GM19324 (cell line): Measurements from ENCODE around the gene FGF21.
"Not testable (repeated sequence)": the region's sequence is repeated elsewhere in the genome, so short reads cannot be mapped to it uniquely, and the experiment has no call there.

Experiments used
- ATAC-seq: cut with Tn5 transposase; IDR thresholded peaks from one replicate; pipeline ENCODE4 v1.9.1; 2021; ENCODE audit warnings: mild to moderate bottlenecking, moderate library complexity; ENCODE audit not compliant: unreplicated experiment, low FRiP score

FGF21 gene

DNA sequence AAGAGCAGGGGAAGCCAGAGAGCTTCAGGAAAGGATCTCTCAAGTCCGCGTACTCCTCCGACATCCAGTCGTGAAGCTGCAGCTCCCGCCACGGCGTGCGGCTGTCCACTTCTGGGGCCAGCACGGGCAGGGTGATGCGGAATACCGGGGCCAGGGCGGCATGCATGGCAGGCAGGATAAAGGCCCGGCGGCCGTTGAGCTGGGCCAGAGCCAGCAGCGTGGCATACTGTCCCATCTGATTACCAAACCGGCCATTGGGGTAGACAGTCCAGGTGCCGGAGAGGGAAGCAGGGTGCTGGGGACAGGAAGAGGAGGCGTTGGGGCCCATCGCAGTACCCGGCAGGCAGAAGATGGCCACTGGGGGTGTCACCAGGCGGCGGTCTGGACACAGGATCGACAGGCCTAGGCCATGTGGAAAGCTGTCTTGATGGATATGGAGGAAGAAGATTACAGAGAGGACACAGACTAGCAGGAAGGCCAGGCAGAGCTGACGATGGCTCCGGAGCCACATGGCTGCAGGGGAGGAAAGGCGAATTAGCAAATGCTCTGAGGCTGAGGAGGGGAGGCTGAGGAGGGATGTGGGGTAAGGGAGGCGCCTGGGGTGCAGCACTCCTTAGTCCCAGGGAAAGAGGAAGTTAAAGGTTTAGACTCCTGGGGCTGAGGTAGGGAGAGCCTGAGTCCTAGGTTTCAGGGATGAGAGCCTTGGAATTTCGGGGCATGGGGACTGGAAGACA, 4.4 kb upstream of the FGF21 start:
- no peak for ATAC-seq

DNA sequence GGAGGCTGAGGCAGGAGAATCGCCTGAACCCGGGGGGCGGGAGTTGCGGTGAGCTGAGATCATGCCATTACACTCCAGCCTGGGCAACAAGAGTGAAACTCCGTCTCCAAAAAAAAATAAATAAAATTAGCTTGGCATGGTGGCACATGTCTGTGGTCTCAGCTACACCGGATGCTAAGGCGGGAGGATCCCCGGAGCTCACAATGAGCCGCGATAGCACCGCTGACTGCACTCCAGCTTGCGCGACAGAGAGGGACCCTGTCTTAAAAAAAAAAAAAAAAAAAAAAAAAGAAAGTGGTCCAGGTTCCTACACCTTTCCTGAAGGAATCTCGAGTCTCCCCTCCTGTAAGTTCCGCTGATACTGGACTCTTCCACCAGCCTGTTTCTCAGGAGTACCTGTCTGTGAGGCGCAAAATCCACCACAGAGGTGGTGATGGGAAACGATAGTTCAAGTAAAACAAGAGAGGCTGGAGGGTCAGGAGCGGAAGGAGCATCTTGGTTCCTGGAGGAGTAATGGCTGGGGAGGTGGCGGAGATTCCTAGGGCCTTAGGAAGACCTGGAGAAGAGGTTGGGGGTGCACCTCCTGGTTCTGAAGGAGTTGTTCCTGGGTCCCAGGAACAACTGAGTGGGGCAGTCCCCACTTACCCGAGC, 3.4 kb upstream of the FGF21 start:
- no peak for ATAC-seq

DNA sequence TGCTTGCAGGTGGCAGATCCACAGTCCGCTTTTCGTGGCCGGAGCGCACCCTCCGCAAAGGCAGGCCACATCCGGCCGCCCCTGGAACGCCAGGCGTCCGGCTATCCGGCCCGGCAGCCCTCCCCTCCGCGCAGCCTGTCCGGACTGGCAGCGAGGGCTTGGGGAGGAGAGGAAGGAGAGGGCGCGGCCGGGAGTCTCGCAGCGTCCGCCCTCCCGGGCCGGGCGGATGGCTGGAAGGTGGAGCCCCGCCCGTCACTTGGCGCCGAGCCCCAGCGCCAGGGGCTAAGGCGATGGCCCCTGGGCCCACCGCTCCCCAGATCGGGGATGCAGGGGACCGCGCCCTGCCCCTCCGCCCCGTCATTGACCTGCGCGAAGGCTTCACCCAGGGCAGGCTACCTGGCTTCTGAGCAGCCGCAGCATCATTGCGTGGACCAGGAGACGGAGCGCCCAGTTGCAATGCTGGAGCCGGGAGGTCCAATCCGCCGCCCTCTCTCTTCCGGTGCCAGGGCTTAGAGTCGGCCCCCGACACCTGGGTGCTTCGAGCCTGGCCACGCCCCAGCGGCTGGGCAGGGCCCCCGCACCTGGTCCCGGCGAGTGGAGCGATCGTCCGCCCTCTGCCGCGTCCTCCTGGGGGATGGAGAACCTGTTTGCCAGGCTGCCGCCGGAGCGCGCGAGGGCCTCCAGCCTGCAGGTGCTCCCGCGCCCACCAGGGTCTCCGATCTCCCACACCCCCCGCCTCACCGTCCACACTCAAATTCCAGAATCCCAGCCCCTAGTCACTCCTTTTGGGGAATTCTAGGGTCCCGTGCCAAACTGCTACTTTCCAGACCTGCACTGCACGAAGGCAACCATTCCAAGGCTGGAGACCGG, 2.6 kb upstream of the FGF21 start, which contains the start of gene FUT1:
FUT1 (minus strand) TSS at position 146 of the 870 bp plus-strand sequence. CDS start 1,360 bp downstream, outside the sequence.
- no peak for ATAC-seq

DNA sequence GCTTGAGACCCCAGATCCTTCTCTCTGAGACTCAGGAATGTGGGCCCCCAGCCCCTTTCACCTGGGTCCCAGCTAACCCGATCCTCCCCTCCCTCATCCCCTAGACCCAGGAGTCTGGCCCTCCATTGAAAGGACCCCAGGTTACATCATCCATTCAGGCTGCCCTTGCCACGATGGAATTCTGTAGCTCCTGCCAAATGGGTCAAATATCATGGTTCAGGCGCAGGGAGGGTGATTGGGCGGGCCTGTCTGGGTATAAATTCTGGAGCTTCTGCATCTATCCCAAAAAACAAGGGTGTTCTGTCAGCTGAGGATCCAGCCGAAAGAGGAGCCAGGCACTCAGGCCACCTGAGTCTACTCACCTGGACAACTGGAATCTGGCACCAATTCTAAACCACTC, 463 bp downstream of the FGF21 start:
- ATAC-seq = no peak

DNA sequence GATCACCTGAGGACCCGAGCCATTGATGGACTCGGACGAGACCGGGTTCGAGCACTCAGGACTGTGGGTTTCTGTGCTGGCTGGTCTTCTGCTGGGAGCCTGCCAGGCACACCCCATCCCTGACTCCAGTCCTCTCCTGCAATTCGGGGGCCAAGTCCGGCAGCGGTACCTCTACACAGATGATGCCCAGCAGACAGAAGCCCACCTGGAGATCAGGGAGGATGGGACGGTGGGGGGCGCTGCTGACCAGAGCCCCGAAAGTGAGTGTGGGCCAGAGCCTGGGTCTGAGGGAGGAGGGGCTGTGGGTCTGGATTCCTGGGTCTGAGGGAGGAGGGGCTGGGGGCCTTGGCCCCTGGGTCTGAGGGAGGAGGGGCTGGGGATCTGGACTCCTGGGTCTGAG, 888 bp downstream of the FGF21 start:
- no peak for ATAC-seq

DNA sequence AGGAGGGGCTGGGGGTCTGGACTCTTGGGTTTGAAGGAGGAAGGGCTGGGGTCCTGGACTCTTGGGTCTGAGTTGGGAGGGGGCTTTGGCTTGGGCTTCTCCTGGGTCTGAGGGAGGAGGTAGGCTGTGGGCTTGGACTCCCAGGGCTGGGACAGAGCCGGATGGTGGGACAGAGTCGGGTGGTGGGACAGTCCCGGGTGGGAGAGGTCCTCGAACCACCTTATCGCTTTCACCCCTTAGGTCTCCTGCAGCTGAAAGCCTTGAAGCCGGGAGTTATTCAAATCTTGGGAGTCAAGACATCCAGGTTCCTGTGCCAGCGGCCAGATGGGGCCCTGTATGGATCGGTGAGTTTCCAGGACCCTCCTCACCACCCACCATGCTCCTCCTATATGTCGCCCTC, 1.4 kb downstream of the FGF21 start:
- no peak for ATAC-seq

DNA sequence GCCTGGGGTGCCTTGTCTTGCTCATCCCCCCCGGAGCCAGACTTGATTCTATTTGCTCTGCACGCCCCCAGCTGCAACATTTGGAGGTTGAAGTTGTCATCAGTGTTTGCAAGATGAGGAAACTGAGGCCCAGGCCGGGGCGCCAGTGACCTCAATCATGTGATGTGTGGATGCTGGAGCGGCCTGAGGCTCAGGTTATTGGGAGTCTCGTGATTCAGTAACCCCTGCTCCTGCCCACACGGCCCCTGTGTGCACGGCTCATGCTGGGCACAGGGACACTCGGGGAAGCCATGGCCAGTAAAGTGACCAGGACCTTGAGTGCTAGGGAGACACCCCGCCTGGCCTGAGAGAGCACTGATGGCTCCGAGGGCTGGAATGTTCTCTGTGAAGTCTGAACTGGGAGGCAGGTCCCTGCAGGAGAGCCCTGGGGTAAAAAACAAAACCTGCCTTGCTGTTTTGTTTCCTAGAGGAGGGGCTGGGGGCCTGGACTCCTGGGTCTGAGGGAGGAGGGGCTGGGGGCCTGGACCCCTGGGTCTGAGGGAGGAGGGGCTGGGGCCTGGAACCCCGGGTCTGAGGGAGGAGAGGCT, 1.9 kb downstream of the FGF21 start:
- no peak for ATAC-seq

DNA sequence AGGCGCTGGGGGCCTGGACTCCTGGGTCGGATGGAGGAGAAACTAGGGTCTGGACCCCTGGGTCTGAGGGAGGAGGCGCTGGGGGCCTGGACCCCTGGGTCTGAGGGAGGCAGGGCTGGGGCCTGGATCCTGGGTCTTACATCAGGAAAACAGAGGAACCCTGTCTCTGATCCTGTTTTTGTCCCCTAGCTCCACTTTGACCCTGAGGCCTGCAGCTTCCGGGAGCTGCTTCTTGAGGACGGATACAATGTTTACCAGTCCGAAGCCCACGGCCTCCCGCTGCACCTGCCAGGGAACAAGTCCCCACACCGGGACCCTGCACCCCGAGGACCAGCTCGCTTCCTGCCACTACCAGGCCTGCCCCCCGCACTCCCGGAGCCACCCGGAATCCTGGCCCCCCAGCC, 2.4 kb downstream of the FGF21 start:
- ATAC-seq = no peak

DNA sequence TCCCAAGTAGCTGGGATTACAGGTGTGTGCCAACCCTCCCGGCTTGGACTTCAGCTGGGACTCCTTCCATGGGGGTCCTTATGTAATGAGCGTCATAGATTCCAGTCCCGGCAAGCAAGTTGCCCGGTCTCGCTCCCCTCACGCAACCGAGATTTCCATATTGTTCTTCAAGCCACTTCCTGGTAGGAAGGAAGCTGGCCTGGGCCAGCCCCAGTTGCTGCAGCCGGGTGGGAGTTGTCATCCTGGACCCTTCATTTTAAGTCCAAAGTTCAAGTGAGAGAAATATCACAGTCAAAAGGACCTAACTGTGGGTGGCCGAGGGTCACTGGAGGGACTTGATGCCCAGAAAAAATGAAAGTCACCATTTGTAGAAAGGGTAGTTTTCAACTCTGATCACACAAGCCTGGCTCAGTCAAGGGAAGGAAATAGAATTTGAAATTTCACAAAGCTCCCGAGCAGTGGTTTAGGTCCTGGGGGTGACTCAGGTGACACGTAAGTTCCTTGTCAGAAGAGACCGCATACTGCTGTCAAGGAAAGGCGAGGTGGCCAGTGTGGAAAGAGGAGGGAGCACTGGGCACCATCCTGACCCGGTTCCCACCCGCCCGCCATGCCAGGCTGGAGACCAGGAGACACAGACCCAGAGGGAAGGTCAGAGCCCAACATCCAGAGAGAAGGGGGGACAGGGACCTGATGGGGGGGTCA, 5.3 kb downstream of the FGF21 start:
- no peak for ATAC-seq

DNA sequence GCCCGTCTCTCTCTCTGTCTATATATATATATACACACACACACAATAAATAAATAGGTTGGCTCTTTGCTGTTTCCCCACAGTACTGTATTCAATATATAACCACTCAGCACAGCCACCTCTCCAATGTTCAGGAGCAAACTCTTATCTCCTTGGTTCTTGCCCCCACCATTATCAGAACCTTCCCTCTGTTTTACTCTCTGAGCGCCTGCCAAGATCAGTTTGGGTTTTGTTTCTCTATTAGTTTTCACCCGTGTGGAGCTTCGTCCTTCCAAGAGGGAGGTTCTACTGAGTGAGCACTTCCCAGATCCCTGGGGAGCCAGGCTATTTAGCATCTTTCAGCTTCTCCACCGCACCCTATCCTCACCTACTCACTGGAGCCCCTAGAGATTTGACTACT, 10.5 kb downstream of the FGF21 start:
- ATAC-seq = not testable (repeated sequence)

DNA sequence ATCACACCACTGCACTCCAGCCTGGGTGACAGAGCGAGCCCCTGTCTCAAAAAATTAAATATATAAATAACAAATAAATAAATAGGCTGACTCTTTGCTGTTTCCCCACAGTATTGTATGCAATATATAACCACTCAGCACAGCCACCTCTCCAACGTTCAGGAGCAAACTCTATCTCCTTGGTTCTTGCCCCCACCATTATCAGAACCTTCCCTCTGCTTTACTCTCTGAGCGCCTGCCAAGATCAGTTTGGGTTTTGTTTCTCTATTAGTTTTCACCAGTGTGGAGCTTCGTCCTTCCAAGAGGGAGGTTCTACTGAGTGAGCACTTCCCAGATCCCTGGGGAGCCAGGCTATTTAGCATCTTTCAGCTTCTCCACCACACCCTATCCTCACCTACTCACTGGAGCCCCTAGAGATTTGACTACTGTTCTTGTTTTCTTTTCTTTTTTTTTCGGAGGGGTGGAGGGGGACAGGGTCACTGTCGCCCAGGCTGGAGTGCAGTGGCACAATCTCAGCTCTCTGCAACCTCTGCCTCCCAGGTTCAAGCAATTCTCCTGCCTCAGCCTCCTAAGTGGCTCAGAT, 12.9 kb downstream of the FGF21 start:
- ATAC-seq = not testable (repeated sequence)

DNA sequence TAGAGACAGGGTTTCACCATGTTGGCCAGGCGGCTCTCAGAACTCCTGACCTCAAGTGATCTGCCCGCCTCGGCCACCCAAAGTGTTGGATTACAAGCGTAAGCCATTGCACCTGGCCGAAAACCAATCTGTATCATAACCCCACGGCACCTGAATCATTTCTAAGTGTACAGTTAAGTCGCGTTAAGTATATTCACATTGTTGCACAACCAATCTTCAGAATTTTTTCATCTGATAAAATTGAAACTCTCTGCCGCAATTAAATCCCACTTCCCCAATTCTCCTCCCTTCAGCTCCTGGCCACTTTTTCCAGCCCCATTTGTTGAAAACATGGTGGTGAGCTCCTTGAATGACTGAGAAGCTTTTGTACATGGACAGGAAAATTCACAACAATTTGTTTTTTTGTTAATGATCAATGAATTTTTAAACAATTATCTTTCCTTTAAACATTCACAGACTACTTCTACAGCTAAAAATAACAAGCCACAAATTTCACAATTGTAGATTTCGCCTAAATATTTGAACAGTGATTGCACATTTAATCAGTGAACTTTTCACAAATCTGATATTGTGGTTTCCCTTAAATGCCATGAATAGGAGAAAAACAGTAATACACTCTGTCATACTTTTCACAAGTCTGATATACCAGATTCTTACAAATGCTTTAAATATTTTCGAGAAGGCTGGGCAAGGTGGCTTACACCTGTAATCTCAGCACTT, 13.8 kb downstream of the FGF21 start:
- ATAC-seq = no peak

DNA sequence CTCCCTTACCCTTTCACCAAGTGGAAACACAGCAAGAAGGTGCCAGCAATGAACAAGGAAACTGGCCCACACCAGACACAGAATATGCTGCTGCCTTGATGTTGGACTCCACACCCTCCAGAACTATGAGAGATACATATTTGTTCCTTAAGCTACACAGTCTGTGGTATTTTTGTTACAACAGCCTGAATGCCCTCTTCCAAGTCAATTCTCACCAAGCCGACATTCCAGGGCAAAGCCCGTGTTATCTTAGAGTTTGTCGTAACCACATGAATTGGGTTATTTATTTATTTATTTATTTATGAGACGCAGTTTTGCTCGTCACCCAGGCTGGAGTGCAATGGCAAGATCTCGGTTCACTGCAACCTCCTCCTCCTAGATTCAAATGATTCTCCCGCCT, 14.9 kb downstream of the FGF21 start:
- ATAC-seq = no peak

DNA sequence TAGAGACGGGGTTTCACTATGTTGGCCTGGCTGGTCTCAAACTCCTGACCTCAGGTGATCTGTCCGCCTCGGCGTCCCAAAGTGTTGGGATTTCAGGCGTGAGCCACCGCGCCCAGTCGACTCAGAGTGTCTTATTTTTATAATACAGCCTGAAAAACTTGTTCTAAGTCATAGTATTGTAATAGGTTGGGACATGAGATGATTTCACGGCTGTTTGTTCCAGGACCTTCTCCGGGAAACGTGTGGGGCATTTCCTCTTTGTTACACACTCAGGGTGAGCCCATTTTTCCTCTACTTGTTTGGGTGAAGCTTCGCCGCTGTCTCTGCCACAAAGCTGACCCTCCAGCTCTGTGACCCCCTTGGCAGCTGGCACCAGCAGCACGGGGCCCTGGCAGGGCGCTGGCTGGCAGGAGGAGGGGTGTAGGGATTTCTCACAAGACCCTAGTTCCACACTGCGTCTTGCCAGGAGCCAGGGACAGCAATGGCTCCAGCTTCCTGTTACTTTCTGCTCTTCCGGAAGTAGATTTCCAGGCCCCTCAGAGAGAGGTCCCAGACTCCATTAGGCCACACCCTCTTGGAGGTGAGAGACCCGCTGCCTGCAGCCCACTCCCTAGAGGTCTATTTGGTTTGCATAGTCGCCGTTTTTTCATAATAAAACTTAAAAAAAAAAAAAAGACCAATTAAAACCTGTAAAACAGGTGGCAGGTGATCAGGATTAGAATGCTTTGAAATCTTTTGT, 15.6 kb downstream of the FGF21 start:
- ATAC-seq = no peak

DNA sequence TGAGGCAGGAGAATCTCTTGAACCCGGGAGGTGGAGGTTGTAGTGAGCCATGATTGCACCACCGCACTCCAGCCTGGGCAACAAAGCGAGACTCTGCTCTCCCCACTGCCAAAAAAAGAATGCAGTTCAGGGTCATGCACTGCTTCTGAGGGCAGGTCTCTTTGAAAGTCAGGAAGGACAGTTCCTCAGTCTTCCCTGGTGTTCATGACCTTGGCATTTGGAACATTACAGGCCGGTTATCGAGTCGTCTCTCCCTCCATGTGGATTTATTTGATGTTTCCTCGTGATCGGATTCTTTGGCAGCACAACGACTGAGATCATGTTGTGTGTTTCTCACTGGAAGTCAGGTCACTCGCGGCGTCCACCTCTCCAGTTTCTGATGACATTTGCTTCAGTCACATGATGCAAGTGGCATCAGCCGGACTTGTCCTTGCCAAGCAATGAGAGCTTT, 17.2 kb downstream of the FGF21 start:
- no peak for ATAC-seq

DNA sequence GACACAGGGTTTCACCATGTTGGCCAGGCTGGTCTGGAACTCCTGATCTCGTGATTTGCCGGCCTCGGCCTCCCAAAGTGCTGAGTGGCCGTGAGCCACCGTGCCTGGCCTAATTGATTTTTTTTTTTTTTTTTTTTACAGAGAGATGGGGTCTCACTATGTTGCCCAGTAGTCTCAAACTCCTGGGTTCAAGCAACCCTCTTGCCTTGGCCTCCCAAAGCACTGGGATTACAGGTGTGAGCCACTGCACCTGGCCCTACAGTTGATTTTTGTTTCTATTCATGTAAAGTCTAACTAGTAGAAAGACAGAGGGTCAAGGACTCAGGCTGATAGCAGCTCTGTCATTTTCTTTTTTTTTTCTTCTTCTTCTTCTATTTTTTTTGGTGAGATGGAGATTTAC, 21.8 kb downstream of the FGF21 start:
- ATAC-seq = no peak

DNA sequence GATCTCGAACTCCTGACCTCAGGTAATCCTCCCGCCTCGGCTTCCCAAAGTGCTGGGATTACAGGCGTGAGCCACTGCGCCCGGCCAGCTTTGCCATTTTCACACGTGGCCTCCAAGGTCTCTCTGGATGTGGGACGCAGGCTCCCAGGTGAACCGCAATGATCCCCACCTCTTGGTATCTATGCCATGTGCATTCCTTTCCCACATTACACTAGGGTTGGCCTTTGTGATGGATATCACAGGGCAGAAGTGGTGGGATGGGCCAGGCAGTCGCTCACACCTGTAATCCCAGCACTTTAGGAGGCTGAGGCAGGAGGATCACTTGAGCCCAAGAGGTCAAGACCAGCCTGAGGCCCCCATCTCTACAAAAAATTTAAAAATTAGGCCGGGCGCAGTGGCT, 22.4 kb downstream of the FGF21 start:
- ATAC-seq = no peak

DNA sequence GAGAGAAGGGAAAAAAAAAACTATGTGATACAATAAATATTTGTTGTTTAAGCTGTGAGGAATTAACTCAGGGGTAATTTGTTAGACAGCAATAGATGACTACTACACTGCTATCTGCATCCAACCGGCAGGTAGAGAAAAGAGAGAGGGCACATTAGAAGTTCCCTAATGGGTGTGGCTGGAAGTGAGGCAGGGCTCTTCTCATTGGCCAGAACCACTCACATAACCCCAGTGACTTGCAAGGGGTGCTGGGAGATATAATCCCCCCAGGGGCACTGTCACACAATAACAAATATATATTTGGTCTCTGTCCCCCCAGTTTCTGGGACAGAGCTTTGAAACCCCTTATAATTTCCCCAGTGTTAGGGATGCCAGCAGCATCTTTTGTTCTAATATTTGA, 24.3 kb downstream of the FGF21 start:
- ATAC-seq = no peak
